Activated naive CD8-positive, alpha-beta T cell (primary cell): ENCODE measurements around the gene KIRREL3.

Experiments used
- H3K27ac Mint-ChIP-seq: one replicate; pipeline ENCODE4 v1.8.0; 2021; ENCODE audit warnings: mixed read lengths
- H3K27me3 Mint-ChIP-seq: one replicate; pipeline ENCODE4 v1.8.0; 2021; ENCODE audit warnings: mixed read lengths
- H3K36me3 Mint-ChIP-seq: one replicate; pipeline ENCODE4 v1.8.0; 2021; ENCODE audit warnings: mixed read lengths
- H3K4me1 Mint-ChIP-seq: one replicate; pipeline ENCODE4 v1.8.0; 2021; ENCODE audit warnings: low read depth, mixed read lengths
- H3K4me3 Mint-ChIP-seq: one replicate; pipeline ENCODE4 v1.8.0; 2021; ENCODE audit warnings: mild to moderate bottlenecking, mixed read lengths
- H3K9me3 Mint-ChIP-seq: one replicate; pipeline ENCODE4 v1.8.0; 2021; ENCODE audit warnings: low read depth, mixed read lengths

The KIRREL3 gene

GRCh38 chr11:126834573-126834972 is 166.0 kb downstream of the KIRREL3 start:
- Mint-ChIP-seq H3K9me3 (no peaks in the 10 kb centered on the region), H3K27ac (no peak overlapping the region), H3K27me3 (peaks cover 4% of the 10 kb centered on the region), H3K36me3 (no peaks in the 10 kb centered on the region), H3K4me1 (no peaks in the 10 kb centered on the region), H3K4me3 (no peak overlapping the region)

GRCh38 chr11:126834149-126834548 is 166.4 kb downstream of the KIRREL3 start:
- H3K27me3 Mint-ChIP-seq: peaks cover 4% of the 10 kb centered on the region
- no peak overlapping the region for H3K27ac Mint-ChIP-seq
- no peaks in the 10 kb centered on the region for H3K36me3 Mint-ChIP-seq
- H3K4me1 Mint-ChIP-seq: no peaks in the 10 kb centered on the region
- no peaks in the 10 kb centered on the region for H3K9me3 Mint-ChIP-seq
- no peak overlapping the region for H3K4me3 Mint-ChIP-seq

GRCh38 chr11:126833065-126833464 is 167.5 kb downstream of the KIRREL3 start:
- H3K4me3 Mint-ChIP-seq: no peak overlapping the region
- peaks cover 4% of the 10 kb centered on the region for H3K27me3 Mint-ChIP-seq
- H3K36me3 Mint-ChIP-seq: no peaks in the 10 kb centered on the region
- no peaks in the 10 kb centered on the region for H3K9me3 Mint-ChIP-seq
- H3K27ac Mint-ChIP-seq: no peak overlapping the region
- no peaks in the 10 kb centered on the region for H3K4me1 Mint-ChIP-seq

GRCh38 chr11:126832387-126832786 is 168.2 kb downstream of the KIRREL3 start:
- no peaks in the 10 kb centered on the region for H3K4me1 Mint-ChIP-seq
- no peaks in the 10 kb centered on the region for H3K9me3 Mint-ChIP-seq
- no peaks in the 10 kb centered on the region for H3K36me3 Mint-ChIP-seq
- no peak overlapping the region for H3K27ac Mint-ChIP-seq
- no peak overlapping the region for H3K4me3 Mint-ChIP-seq
- H3K27me3 Mint-ChIP-seq: peaks cover 1% of the 10 kb centered on the region

GRCh38 chr11:126830216-126830806 is 170.3 kb downstream of the KIRREL3 start:
- Mint-ChIP-seq H3K9me3 (no peaks in the 10 kb centered on the region), H3K36me3 (no peaks in the 10 kb centered on the region), H3K4me3 (no peak overlapping the region), H3K4me1 (no peaks in the 10 kb centered on the region), H3K27me3 (peaks cover 1% of the 10 kb centered on the region), H3K27ac (no peak overlapping the region)

GRCh38 chr11:126829716-126830115 is 170.9 kb downstream of the KIRREL3 start:
- Mint-ChIP-seq H3K4me1 (no peaks in the 10 kb centered on the region), H3K36me3 (no peaks in the 10 kb centered on the region), H3K27ac (no peak overlapping the region), H3K9me3 (no peaks in the 10 kb centered on the region), H3K27me3 (peaks cover 1% of the 10 kb centered on the region), H3K4me3 (no peak overlapping the region)

GRCh38 chr11:126824035-126824607 is 176.4 kb downstream of the KIRREL3 start:
- Mint-ChIP-seq H3K4me3 (no peak overlapping the region), H3K9me3 (no peaks in the 10 kb centered on the region), H3K36me3 (no peaks in the 10 kb centered on the region), H3K27ac (no peak overlapping the region), H3K4me1 (no peaks in the 10 kb centered on the region), H3K27me3 (peaks cover 3% of the 10 kb centered on the region)

- Mint-ChIP-seq H3K4me1 (no peaks in the 10 kb centered on the region), H3K27me3 (peaks cover 3% of the 10 kb centered on the region), H3K4me3 (no peak overlapping the region), H3K9me3 (no peaks in the 10 kb centered on the region), H3K36me3 (no peaks in the 10 kb centered on the region), H3K27ac (no peak overlapping the region)
Measured at GRCh38 chr11:126823274-126823673, 177.3 kb downstream of the KIRREL3 start.

- Mint-ChIP-seq H3K9me3 (no peaks in the 10 kb centered on the region), H3K27ac (no peak overlapping the region), H3K4me1 (no peaks in the 10 kb centered on the region), H3K36me3 (no peaks in the 10 kb centered on the region), H3K27me3 (peaks cover 3% of the 10 kb centered on the region), H3K4me3 (no peak overlapping the region)
Measured at GRCh38 chr11:126821827-126822226, 178.7 kb downstream of the KIRREL3 start.

GRCh38 chr11:126819194-126819593 is 181.4 kb downstream of the KIRREL3 start:
- H3K36me3 Mint-ChIP-seq: no peaks in the 10 kb centered on the region
- H3K4me3 Mint-ChIP-seq: no peak overlapping the region
- no peaks in the 10 kb centered on the region for H3K4me1 Mint-ChIP-seq
- no peaks in the 10 kb centered on the region for H3K9me3 Mint-ChIP-seq
- no peak overlapping the region for H3K27ac Mint-ChIP-seq
- peaks cover 2% of the 10 kb centered on the region for H3K27me3 Mint-ChIP-seq

- H3K36me3 Mint-ChIP-seq: no peaks in the 10 kb centered on the region
- H3K9me3 Mint-ChIP-seq: no peaks in the 10 kb centered on the region
- H3K27me3 Mint-ChIP-seq: peaks cover 2% of the 10 kb centered on the region
- no peak overlapping the region for H3K4me3 Mint-ChIP-seq
- no peaks in the 10 kb centered on the region for H3K4me1 Mint-ChIP-seq
- no peak overlapping the region for H3K27ac Mint-ChIP-seq
Measured at GRCh38 chr11:126817523-126818450, 182.8 kb downstream of the KIRREL3 start.

GRCh38 chr11:126817096-126817495 is 183.5 kb downstream of the KIRREL3 start:
- no peak overlapping the region for H3K27ac Mint-ChIP-seq
- H3K4me1 Mint-ChIP-seq: no peaks in the 10 kb centered on the region
- H3K36me3 Mint-ChIP-seq: no peaks in the 10 kb centered on the region
- H3K27me3 Mint-ChIP-seq: peaks cover 2% of the 10 kb centered on the region
- no peaks in the 10 kb centered on the region for H3K9me3 Mint-ChIP-seq
- no peak overlapping the region for H3K4me3 Mint-ChIP-seq

GRCh38 chr11:126816645-126817044 is 183.9 kb downstream of the KIRREL3 start:
- H3K9me3 Mint-ChIP-seq: no peaks in the 10 kb centered on the region
- no peaks in the 10 kb centered on the region for H3K27me3 Mint-ChIP-seq
- no peak overlapping the region for H3K4me3 Mint-ChIP-seq
- no peaks in the 10 kb centered on the region for H3K4me1 Mint-ChIP-seq
- H3K27ac Mint-ChIP-seq: no peak overlapping the region
- no peaks in the 10 kb centered on the region for H3K36me3 Mint-ChIP-seq

- Mint-ChIP-seq H3K36me3 (no peaks in the 10 kb centered on the region), H3K4me3 (no peak overlapping the region), H3K9me3 (no peaks in the 10 kb centered on the region), H3K27me3 (no peaks in the 10 kb centered on the region), H3K27ac (no peak overlapping the region), H3K4me1 (no peaks in the 10 kb centered on the region)
Measured at GRCh38 chr11:126815111-126815510, 185.5 kb downstream of the KIRREL3 start.

GRCh38 chr11:126810776-126811175 is 189.8 kb downstream of the KIRREL3 start:
- H3K4me1 Mint-ChIP-seq: no peaks in the 10 kb centered on the region

More at GRCh38 chr11:126810776-126811175, 189.8 kb downstream of the KIRREL3 start:
- no peaks in the 10 kb centered on the region for H3K27me3 Mint-ChIP-seq
- H3K9me3 Mint-ChIP-seq: no peaks in the 10 kb centered on the region
- H3K36me3 Mint-ChIP-seq: no peaks in the 10 kb centered on the region
- H3K27ac Mint-ChIP-seq: no peak overlapping the region
- no peak overlapping the region for H3K4me3 Mint-ChIP-seq
